H1 (cell line): ENCODE data around the gene COMMD6. TPM values are rescaled to one million over a fixed set of nuclear protein-coding genes. Genes with fewer than 3 reads are reported as not detected.

ENCODE experiments used
- CBX8 ChIP-seq: fragments of 300-800, 300-1000 bp; sonication (generic); IDR thresholded peaks from 2 replicates; pipeline ENCODE4 v1.7.1; 2016; ENCODE audit warnings: low read depth, low read length, borderline replicate concordance
- EZH2 ChIP-seq: fragments of 200-600 bp; sonication (generic); IDR thresholded peaks from 2 replicates; pipeline ENCODE4 v1.7.1; 2012; ENCODE audit warnings: low read depth, mild to moderate bottlenecking, moderate library complexity, low read length, inconsistent platforms; ENCODE audit not compliant: severe bottlenecking
- FOSL1 ChIP-seq: IDR thresholded peaks from 2 replicates; pipeline ENCODE4 v1.6.1; 2011; ENCODE audit warnings: mild to moderate bottlenecking, low read depth, low read length, moderate library complexity; ENCODE audit not compliant: insufficient read depth
- GTF2F1 ChIP-seq: IDR thresholded peaks from 2 replicates; pipeline ENCODE4 v1.6.1; 2012; ENCODE audit warnings: low read depth, low read length, improper control_type of control experiment, borderline replicate concordance
- MAX ChIP-seq: IDR thresholded peaks from 2 replicates; pipeline ENCODE4 v1.6.1; 2012; ENCODE audit warnings: inconsistent platforms
- NANOG ChIP-seq: IDR thresholded peaks from 2 replicates; pipeline ENCODE4 v1.6.1; 2011; ENCODE audit warnings: low read length, low read depth, mild to moderate bottlenecking, inconsistent platforms; ENCODE audit not compliant: insufficient read depth, poor library complexity, severe bottlenecking
- NRF1 ChIP-seq: IDR thresholded peaks from 2 replicates; pipeline ENCODE4 v1.6.1; 2011; ENCODE audit warnings: mild to moderate bottlenecking, low read depth, low read length, improper control_type of control experiment
- RAD21 ChIP-seq, 2 experiments: IDR thresholded peaks in 1 of 2; conservative IDR thresholded peaks in 1 of 2; 2 replicates each; pipeline ENCODE4 v1.6.1; 2011; ENCODE audit warnings: low read depth in 2 of 2, low read length in 2 of 2, improper control_type of control experiment in 1 of 2, inconsistent platforms in 1 of 2, mild to moderate bottlenecking in 1 of 2, moderate library complexity in 1 of 2
- RXRA ChIP-seq: IDR thresholded peaks from 2 replicates; pipeline ENCODE4 v1.6.1; 2011; ENCODE audit warnings: low read depth, mild to moderate bottlenecking, low read length, moderate library complexity; ENCODE audit not compliant: insufficient read depth
- SP4 ChIP-seq: IDR thresholded peaks from 2 replicates; pipeline ENCODE4 v1.6.1; 2012; ENCODE audit warnings: low read length, inconsistent platforms
- TAF1 ChIP-seq: IDR thresholded peaks from 2 replicates; pipeline ENCODE4 v1.6.1; 2011; ENCODE audit warnings: mild to moderate bottlenecking, low read depth, low read length
- polyA plus RNA-seq, 7 experiments: library from polyadenylated mRNA; depleted of rRNA in 3 of 7; stranded (reverse) in 5 of 7; unstranded in 2 of 7; fragments of >200 nt in 5 of 7; fragments of 200-250 nt in 2 of 7; gene quantifications; 1 replicate in 5 of 7; 2 replicates in 1 of 7; 4 replicates in 1 of 7; pipeline versions ENCODE4 v1.2.1 to v1.2.3, GENCODE V29; 2011 to 2013; ENCODE audit warnings: missing spikeins in 2 of 7, mixed read lengths in 2 of 7
- total RNA-seq: library from RNA; stranded (reverse); fragmentation: NEBNext Ultra II Directional; extraction: Animal tissue kit (Norgen Biotek cat#: 25700); gene quantifications from 2 replicates; pipeline ENCODE4 v1.2.1, GENCODE V29; 2021

COMMD6 gene
- total and polyA plus RNA-seq, 2 of the 8 experiments (the other 6 are each of a cell fraction or from before 2014, with no cell fraction given) = 53.2 to 122 TPM

- no peak for TF ChIP-seq GTF2F1
- TF ChIP-seq NANOG = no peak
- TF ChIP-seq FOSL1 = 0 out of 2 replicates have a peak, but pooled peaks have one; percentile 17
- TF ChIP-seq NRF1 = peak; percentile 65
- TF ChIP-seq RAD21 (IDR thresholded peaks at IDR 0.05 in 1 of 2, conservative IDR thresholded peaks at IDR 0.05 in 1 of 2; ENCODE audit: low read depth in 2 of 2, low read length in 2 of 2) = peak; percentile 80 to 84
- no peak for TF ChIP-seq CBX8
- no peak for TF ChIP-seq RXRA
- TF ChIP-seq SP4 = 0 out of 2 replicates have a peak, but pooled peaks have one; percentile 80
- peak; percentile 51; the same call in 1 of the 2 replicates for TF ChIP-seq TAF1
- TF ChIP-seq MAX = peak; percentile 98
- TF ChIP-seq EZH2 = no peak
Observed at GRCh38 chr13:75549262-75550158, 11.9 kb upstream of the COMMD6 start, which contains the start of gene UCHL3 (continued).
